ENCODE results near the gene CBLB.

DNA sequence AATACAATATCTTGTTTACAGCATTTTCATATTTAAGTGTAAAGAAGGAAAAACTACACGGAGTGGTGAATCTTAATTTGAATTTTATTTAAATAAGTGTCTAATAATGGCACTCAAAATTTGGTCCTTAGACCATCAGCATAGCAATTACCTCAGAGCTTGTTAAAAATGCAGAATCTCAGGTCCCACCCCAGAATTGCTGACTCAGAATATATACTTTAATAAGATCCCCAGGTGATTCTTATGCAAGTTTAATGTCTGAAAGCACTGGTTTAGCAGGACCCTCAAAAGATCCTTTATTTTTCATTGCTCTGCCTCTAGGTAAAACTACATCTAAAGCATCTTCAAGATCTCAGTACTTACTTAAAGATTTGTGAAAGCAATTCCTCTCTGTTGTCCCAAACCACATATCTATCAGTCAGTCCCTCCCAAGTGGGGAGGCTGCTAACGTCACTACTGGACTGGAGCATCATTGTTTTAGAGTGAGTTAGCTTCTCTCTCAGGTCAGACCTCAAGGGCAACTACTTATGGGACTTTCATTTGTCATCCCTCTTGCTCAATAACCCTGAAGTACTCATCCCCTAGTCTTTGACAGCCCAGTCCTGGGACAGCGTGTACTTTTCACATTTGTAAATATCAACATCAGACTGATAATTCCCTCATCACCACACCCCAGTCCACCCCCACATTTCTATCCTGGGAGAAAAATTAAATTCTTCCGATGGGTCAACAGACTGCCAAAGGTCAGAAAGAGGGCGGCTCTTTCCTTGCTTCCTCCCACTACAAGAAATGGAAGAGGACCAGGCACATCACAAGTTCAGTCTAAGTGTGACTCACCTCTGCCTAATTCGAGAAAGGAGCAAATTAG lies 76.7 kb downstream of the CBLB start:
- no peak for TF ChIP-seq EZH2 (IDR thresholded peaks at IDR 0.05)
- no peak for TF ChIP-seq POLR2AphosphoS5 (IDR thresholded peaks at IDR 0.05; ENCODE audit: borderline replicate concordance, low read depth, low read length)
- TF ChIP-seq FOXP2 (optimal IDR thresholded peaks at IDR 0.05; ENCODE audit: control extremely low read depth, extremely low read length, insufficient read depth) = no peak
